GM12875 (cell line): Measurements from ENCODE around the gene SLC7A10.

Experiments
- H3K4me3 ChIP-seq: one replicate; pipeline ENCODE4 v1.5.1; 2011; ENCODE audit warnings: low read depth, low read length, control low read depth
- CTCF ChIP-seq: IDR thresholded peaks from 2 replicates; pipeline ENCODE4 v1.5.1; 2011; ENCODE audit warnings: low read depth, mild to moderate bottlenecking, control low read depth, inconsistent platforms, low read length, moderate library complexity, borderline replicate concordance; ENCODE audit not compliant: insufficient read depth

SLC7A10 gene

GRCh38 chr19:33205110-33205509, 20.5 kb downstream of the SLC7A10 start:
- H3K4me3 ChIP-seq: no peak overlapping the region
- TF ChIP-seq CTCF: no peak

- no peak for TF ChIP-seq CTCF
- H3K4me3 ChIP-seq: no peak overlapping the region
Measured at GRCh38 chr19:33204136-33204973, 21.3 kb downstream of the SLC7A10 start.

DNA sequence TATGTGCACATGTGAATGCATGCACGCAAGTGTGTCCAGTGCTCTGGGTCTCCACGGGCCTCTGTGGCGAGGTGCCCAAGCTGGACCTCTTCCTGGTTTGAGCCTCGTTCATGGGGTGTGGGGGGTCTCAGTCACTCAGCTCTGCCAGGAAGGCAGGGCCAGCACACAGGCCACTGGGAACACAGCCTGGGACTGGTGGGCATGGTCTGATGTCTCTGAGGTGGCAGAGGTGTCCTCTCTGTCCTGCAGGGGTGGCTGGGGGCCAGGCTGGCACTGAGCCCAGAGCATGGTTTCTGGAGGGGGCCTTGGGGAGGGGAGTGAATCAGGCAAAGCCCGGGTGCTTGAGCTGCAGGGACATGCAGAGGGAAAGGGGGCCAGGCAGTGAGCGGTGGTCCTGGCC, 22.1 kb downstream of the SLC7A10 start:
- H3K4me3 ChIP-seq: no peak overlapping the region
- no peak for TF ChIP-seq CTCF

GRCh38 chr19:33202546-33203507, 22.8 kb downstream of the SLC7A10 start:
- no peak overlapping the region for H3K4me3 ChIP-seq
- no peak for TF ChIP-seq CTCF

GRCh38 chr19:33201886-33202545, 23.6 kb downstream of the SLC7A10 start:
- no peak overlapping the region for H3K4me3 ChIP-seq
- no peak for TF ChIP-seq CTCF

- TF ChIP-seq CTCF: no peak
Measured at GRCh38 chr19:33201473-33201872, 24.2 kb downstream of the SLC7A10 start.

More at GRCh38 chr19:33201473-33201872, 24.2 kb downstream of the SLC7A10 start:
- no peak overlapping the region for H3K4me3 ChIP-seq
